Myocyte (in vitro differentiated cells): ENCODE results near the gene CCND1. TPM values are rescaled to one million over a fixed set of nuclear protein-coding genes. Genes with fewer than 3 reads are reported as not detected.

Experiments
- total RNA-seq: library from RNA; depleted of rRNA; stranded (reverse); fragments of >200 nt; gene quantifications from 2 replicates; pipeline ENCODE4 v1.2.3, GENCODE V29; 2014

The CCND1 gene
- total RNA-seq, 1 donor from 2014 or later = 107 TPM

Other genes starting within 250 kb of the CCND1 start
- not detected in 2 replicates for gene LINC01488, start 159.5 kb upstream of the CCND1 start, total RNA-seq
- 13.4 and 23.7 TPM in 2 replicates for gene LTO1, start 34.2 kb downstream of the CCND1 start, total RNA-seq
- gene FGF19, start 62.9 kb downstream of the CCND1 start, total RNA-seq = not detected in 2 replicates
- not detected in 2 replicates for gene FGF4, start 134.2 kb downstream of the CCND1 start, total RNA-seq
- gene FGF3, start 178.3 kb downstream of the CCND1 start, total RNA-seq = not detected in 2 replicates